Tibial nerve (tissue), 4 donors: ENCODE data around the gene FRAS1.

Source experiments
- CTCF ChIP-seq, 5 experiments: fragments of 200-600 bp in 3 of 5; fragments of 450-650 bp in 2 of 5; sonication (generic) in 3 of 5; IDR thresholded peaks; one replicate each; pipeline ENCODE4 v1.5.1; 2016 to 2019; ENCODE audit warnings: antibody characterized with exemption in 5 of 5, mild to moderate bottlenecking in 3 of 5, moderate library complexity in 2 of 5
- EP300 ChIP-seq, 2 donors: sonication (generic); formaldehyde crosslinking; IDR thresholded peaks; one replicate each; pipeline ENCODE4 v1.6.1; 2017; ENCODE audit warnings: antibody characterized with exemption in 2 of 2, mild to moderate bottlenecking in 1 of 2
- POLR2A ChIP-seq, 2 donors: fragments of 450-650 bp; IDR thresholded peaks; one replicate each; pipeline ENCODE4 v1.6.1; 2017; ENCODE audit warnings: antibody characterized with exemption in 2 of 2, mild to moderate bottlenecking in 2 of 2, moderate library complexity in 2 of 2

- no peak for TF ChIP-seq POLR2A (IDR thresholded peaks at IDR 0.05)
- TF ChIP-seq CTCF (IDR thresholded peaks at IDR 0.05): no peak
- no peak for TF ChIP-seq EP300 (IDR thresholded peaks at IDR 0.05)
Measured at GRCh38 chr4:78059938-78060337, 2.8 kb downstream of the FRAS1 start.
